ENCODE results near the gene LRRK1. TPM values are rescaled to one million over a fixed set of nuclear protein-coding genes. Genes with fewer than 3 reads are reported as not detected.

The LRRK1 gene
- total and polyA plus RNA-seq, 4 donors, result 5.0 to 5.3 (median 5.2) TPM

DNA sequence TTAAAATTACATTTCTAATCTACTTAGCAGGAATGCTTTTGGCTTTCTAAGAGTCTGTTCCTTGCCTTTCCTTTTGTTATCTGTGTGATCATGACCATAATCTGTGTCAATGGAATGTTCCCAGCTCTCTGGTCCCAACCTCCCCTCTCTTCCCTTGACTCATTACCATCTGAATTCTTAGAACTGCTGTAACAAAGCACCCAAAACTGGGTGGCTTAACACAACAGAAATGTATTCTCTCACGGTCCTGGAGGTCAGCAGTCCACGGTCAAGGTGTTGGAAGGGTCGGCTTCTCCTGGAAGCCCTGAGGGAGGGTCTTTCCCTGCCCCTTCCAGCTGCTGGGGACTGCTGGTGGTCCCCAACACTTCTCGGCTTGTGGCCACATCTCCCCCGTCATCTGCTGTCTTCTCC lies 81.1 kb downstream of the LRRK1 start:
- Histone ChIP-seq H3K27me3 (ENCODE audit: control insufficient read depth, insufficient read depth, low read length) (no peaks in the 10 kb centered on the region), H3K27ac (ENCODE audit: low read depth, low read length) (no peak overlapping the region), H3K4me3 (ENCODE audit: low read depth, low read length) (no peak overlapping the region), H3K9me3 (ENCODE audit: control insufficient read depth, insufficient read depth, low read length) (no peaks in the 10 kb centered on the region), H3K4me1 (ENCODE audit: control insufficient read depth, insufficient read depth, low read length) (no peaks in the 10 kb centered on the region), H3K36me3 (ENCODE audit: control insufficient read depth, insufficient read depth, low read length) (no peaks in the 10 kb centered on the region)
- WGBS (ENCODE audit: insufficient coverage), result 45% methylated on average over 5 of the region's 5 CpGs
- DNase-seq (ENCODE audit: low read depth in 4 of 6, low spot score in 6 of 6), result no peak

DNA sequence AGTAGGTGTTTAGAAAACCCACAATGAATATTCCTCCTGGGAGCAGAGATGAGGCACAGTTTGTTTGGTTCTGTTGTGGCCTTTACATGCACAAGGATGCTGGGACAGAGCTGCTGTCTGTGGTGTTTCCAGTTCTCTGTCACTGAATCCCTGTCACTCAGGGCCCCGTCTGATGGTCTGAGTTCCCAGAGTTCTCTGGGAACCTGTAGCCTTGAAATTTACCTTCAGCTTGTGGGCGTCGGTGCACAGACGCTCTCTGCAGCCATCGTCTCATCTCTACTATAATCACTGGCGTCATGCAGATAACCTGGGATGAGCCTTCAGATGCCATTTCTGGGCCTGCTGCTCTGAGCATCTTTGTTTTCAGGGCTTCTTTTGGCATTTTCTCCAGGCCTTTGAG lies 81.9 kb downstream of the LRRK1 start:
- H3K4me3 ChIP-seq (ENCODE audit: low read depth, low read length), result no peak overlapping the region
- no peak for DNase-seq (ENCODE audit: low read depth in 4 of 6, low spot score in 6 of 6)
- no peaks in the 10 kb centered on the region for H3K27me3 ChIP-seq (ENCODE audit: control insufficient read depth, insufficient read depth, low read length)
- no peak overlapping the region for H3K27ac ChIP-seq (ENCODE audit: low read depth, low read length)
- no peaks in the 10 kb centered on the region for H3K4me1 ChIP-seq (ENCODE audit: control insufficient read depth, insufficient read depth, low read length)
- 91% methylated on average over 6 of the region's 6 CpGs for WGBS (ENCODE audit: insufficient coverage)
- H3K36me3 ChIP-seq (ENCODE audit: control insufficient read depth, insufficient read depth, low read length), result no peaks in the 10 kb centered on the region
- no peaks in the 10 kb centered on the region for H3K9me3 ChIP-seq (ENCODE audit: control insufficient read depth, insufficient read depth, low read length)

- H3K36me3 ChIP-seq (ENCODE audit: control insufficient read depth, insufficient read depth, low read length), result no peaks in the 10 kb centered on the region
- no peaks in the 10 kb centered on the region for H3K27me3 ChIP-seq (ENCODE audit: control insufficient read depth, insufficient read depth, low read length)
- no peak overlapping the region for H3K27ac ChIP-seq (ENCODE audit: low read depth, low read length)
- H3K9me3 ChIP-seq (ENCODE audit: control insufficient read depth, insufficient read depth, low read length), result no peaks in the 10 kb centered on the region
- no peaks in the 10 kb centered on the region for H3K4me1 ChIP-seq (ENCODE audit: control insufficient read depth, insufficient read depth, low read length)
- DNase-seq (ENCODE audit: low read depth in 4 of 6, low spot score in 6 of 6), result no peak
- WGBS (ENCODE audit: insufficient coverage), result 85% methylated on average over 5 of the region's 5 CpGs
- H3K4me3 ChIP-seq (ENCODE audit: low read depth, low read length), result no peak overlapping the region
Measured at GRCh38 chr15:101001796-101002195, 82.6 kb downstream of the LRRK1 start.

GRCh38 chr15:101003081-101003480 lies 83.9 kb downstream of the LRRK1 start:
- Histone ChIP-seq H3K4me1 (ENCODE audit: control insufficient read depth, insufficient read depth, low read length) (peaks cover 9% of the 10 kb centered on the region), H3K27me3 (ENCODE audit: control insufficient read depth, insufficient read depth, low read length) (peaks cover 2% of the 10 kb centered on the region), H3K27ac (ENCODE audit: low read depth, low read length) (no peak overlapping the region), H3K36me3 (ENCODE audit: control insufficient read depth, insufficient read depth, low read length) (no peaks in the 10 kb centered on the region), H3K9me3 (ENCODE audit: control insufficient read depth, insufficient read depth, low read length) (no peaks in the 10 kb centered on the region), H3K4me3 (ENCODE audit: low read depth, low read length) (no peak overlapping the region)
- no CpG with 5 or more reads among the region's 1 CpG for WGBS (ENCODE audit: insufficient coverage)
- DNase-seq (ENCODE audit: low read depth in 4 of 6, low spot score in 6 of 6), result no peak

- Histone ChIP-seq H3K4me1 (ENCODE audit: control insufficient read depth, insufficient read depth, low read length) (peaks cover 16% of the 10 kb centered on the region), H3K36me3 (ENCODE audit: control insufficient read depth, insufficient read depth, low read length) (no peaks in the 10 kb centered on the region), H3K9me3 (ENCODE audit: control insufficient read depth, insufficient read depth, low read length) (no peaks in the 10 kb centered on the region), H3K27ac (ENCODE audit: low read depth, low read length) (no peak overlapping the region), H3K27me3 (ENCODE audit: control insufficient read depth, insufficient read depth, low read length) (peaks cover 6% of the 10 kb centered on the region), H3K4me3 (ENCODE audit: low read depth, low read length) (no peak overlapping the region)
- no peak for DNase-seq (ENCODE audit: low read depth in 4 of 6, low spot score in 6 of 6)
- WGBS (ENCODE audit: insufficient coverage), result 90% methylated on average over 3 of the region's 4 CpGs
Measured at GRCh38 chr15:101003706-101004105, 84.5 kb downstream of the LRRK1 start.

- Histone ChIP-seq H3K4me1 (ENCODE audit: control insufficient read depth, insufficient read depth, low read length) (peaks cover 18% of the 10 kb centered on the region), H3K27me3 (ENCODE audit: control insufficient read depth, insufficient read depth, low read length) (peaks cover 6% of the 10 kb centered on the region), H3K27ac (ENCODE audit: low read depth, low read length) (no peak overlapping the region), H3K36me3 (ENCODE audit: control insufficient read depth, insufficient read depth, low read length) (no peaks in the 10 kb centered on the region), H3K9me3 (ENCODE audit: control insufficient read depth, insufficient read depth, low read length) (no peaks in the 10 kb centered on the region), H3K4me3 (ENCODE audit: low read depth, low read length) (no peak overlapping the region)
- 94% methylated on average over 4 of the region's 4 CpGs for WGBS (ENCODE audit: insufficient coverage)
- no peak for DNase-seq (ENCODE audit: low read depth in 4 of 6, low spot score in 6 of 6)
Measured at GRCh38 chr15:101004500-101004899, 85.3 kb downstream of the LRRK1 start.

- 97% methylated on average over 5 of the region's 10 CpGs for WGBS (ENCODE audit: insufficient coverage)
- H3K4me3 ChIP-seq (ENCODE audit: low read depth, low read length), result no peak overlapping the region
- DNase-seq (ENCODE audit: low read depth in 4 of 6, low spot score in 6 of 6), result no peak
- H3K36me3 ChIP-seq (ENCODE audit: control insufficient read depth, insufficient read depth, low read length), result no peaks in the 10 kb centered on the region
- H3K9me3 ChIP-seq (ENCODE audit: control insufficient read depth, insufficient read depth, low read length), result no peaks in the 10 kb centered on the region
- no peak overlapping the region for H3K27ac ChIP-seq (ENCODE audit: low read depth, low read length)
- H3K4me1 ChIP-seq (ENCODE audit: control insufficient read depth, insufficient read depth, low read length), result peaks cover 18% of the 10 kb centered on the region
- H3K27me3 ChIP-seq (ENCODE audit: control insufficient read depth, insufficient read depth, low read length), result peaks cover 6% of the 10 kb centered on the region
Measured at GRCh38 chr15:101004986-101005747, 86.0 kb downstream of the LRRK1 start.

DNA sequence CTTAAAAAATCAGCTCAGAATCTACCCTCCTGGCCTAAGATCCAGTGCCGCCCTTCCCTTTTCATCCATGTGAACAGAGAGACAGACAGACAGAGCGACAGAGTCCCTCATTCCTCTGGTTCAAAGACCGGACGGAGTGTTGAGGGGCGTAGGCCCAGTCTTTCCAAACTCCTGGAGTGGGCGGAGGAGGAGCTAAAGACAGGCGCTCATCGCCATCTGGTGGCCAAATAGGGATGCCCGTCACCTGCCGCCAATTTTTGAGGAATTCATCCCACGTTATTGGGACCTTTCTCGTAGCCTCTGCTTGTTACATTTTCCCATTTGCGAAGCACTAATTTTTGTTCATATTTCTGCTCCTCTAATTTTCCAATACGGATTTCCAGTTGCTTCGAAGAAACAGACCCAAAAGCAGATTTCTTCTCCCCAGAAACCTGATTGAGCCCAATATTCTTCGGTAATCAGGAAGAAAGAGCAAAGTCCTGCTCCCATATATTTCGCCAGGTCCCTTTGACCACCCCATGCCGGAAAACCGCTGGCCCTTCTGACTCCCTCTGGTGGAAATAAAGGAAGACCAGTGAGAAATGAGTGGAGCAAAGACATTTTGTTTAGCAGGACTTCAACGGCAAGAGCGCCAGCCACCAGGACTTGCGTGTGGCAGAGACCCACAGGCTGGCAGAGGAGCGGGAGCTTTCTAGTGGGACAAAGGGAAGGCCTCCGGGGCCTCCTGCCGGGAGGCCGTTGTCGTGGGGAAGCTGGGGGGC lies 88.0 kb downstream of the LRRK1 start:
- WGBS (ENCODE audit: insufficient coverage), result 6% methylated on average over 24 of the region's 27 CpGs
- DNase-seq (ENCODE audit: low read depth in 4 of 6, low spot score in 6 of 6), result peak in 5 of 6 donors; percentile 66 to 92 (median 71)
- peaks cover 18% of the 10 kb centered on the region for H3K4me1 ChIP-seq (ENCODE audit: control insufficient read depth, insufficient read depth, low read length)
- H3K9me3 ChIP-seq (ENCODE audit: control insufficient read depth, insufficient read depth, low read length), result no peaks in the 10 kb centered on the region
- H3K27ac ChIP-seq (ENCODE audit: low read depth, low read length), result no peak overlapping the region
- no peaks in the 10 kb centered on the region for H3K36me3 ChIP-seq (ENCODE audit: control insufficient read depth, insufficient read depth, low read length)
- no peak overlapping the region for H3K4me3 ChIP-seq (ENCODE audit: low read depth, low read length)
- H3K27me3 ChIP-seq (ENCODE audit: control insufficient read depth, insufficient read depth, low read length), result peaks cover 6% of the 10 kb centered on the region

DNA sequence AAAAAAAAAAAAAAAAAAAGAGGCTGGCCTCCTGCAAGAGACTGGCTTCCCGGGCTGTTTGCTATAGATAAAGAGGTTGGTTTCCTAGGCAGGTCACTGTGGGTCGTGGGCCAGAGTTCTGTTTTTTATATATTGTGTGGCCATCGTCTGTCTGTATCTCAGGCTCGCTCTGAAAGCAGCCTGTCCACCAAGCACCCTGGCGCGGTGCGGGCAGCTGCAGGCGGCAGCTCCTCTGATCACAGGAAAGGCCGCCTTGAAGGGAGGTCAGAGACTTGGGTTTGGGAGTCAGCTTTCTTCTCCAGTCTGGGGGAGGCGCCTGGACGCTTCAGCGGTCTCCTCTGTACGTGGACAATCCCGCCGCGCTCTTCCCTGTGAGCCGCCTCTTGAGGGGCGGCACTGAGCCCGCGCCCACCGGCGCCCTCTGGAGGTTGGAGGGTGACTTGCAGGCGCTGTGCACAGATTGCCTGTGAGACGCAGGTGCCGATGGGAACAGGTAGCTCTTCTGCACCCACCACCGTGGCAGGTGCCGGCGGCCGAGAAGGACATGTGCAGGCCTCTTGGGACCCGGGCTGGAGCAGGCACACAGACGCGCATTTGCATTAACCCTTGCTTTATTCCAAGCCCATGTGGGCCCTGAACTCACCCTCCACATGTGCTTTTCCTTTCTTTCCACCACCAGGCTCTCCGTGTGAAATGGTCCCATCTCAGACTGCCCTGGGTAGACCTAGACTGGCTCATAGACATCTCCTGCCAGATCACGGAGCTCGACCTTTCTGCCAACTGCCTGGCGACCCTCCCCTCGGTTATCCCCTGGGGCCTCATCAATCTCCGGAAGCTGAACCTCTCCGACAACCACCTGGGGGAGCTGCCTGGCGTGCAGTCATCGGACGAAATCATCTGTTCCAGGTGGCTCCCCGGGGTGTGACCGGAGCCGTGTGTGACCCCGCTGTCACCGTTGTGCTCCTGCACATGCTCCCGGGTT lies 89.3 kb downstream of the LRRK1 start:
- Histone ChIP-seq H3K4me3 (ENCODE audit: low read depth, low read length) (peak overlapping the region; percentile 48), H3K27ac (ENCODE audit: low read depth, low read length) (no peak overlapping the region), H3K27me3 (ENCODE audit: control insufficient read depth, insufficient read depth, low read length) (peaks cover 6% of the 10 kb centered on the region), H3K9me3 (ENCODE audit: control insufficient read depth, insufficient read depth, low read length) (no peaks in the 10 kb centered on the region), H3K36me3 (ENCODE audit: control insufficient read depth, insufficient read depth, low read length) (no peaks in the 10 kb centered on the region), H3K4me1 (ENCODE audit: control insufficient read depth, insufficient read depth, low read length) (peaks cover 21% of the 10 kb centered on the region)
- WGBS (ENCODE audit: insufficient coverage), result 23% methylated on average over 46 of the region's 48 CpGs
- peak in 2 of 6 donors; percentile 78 to 79 for DNase-seq (ENCODE audit: low read depth in 4 of 6, low spot score in 6 of 6)
